PFSK-1 (cell line): ENCODE data around the gene KRTAP10-6.

ENCODE experiments used
- POLR2AphosphoS5 ChIP-seq: IDR thresholded peaks from 2 replicates; pipeline ENCODE4 v1.6.1; 2012; ENCODE audit warnings: low read depth, mild to moderate bottlenecking, control low read depth, low read length, moderate library complexity
- REST ChIP-seq, 2 experiments: IDR thresholded peaks; 2 replicates each; pipeline versions ENCODE4 v1.6.1 to v1.8.0; 2011 to 2012; ENCODE audit warnings: low read depth in 2 of 2, low read length in 2 of 2, control low read depth in 1 of 2, inconsistent platforms in 1 of 2, mild to moderate bottlenecking in 1 of 2, moderate library complexity in 1 of 2; ENCODE audit not compliant: insufficient read depth in 1 of 2

GRCh38 chr21:44615911-44616590, 23.7 kb upstream of the KRTAP10-6 start:
- TF ChIP-seq POLR2AphosphoS5 (no peak), REST (IDR thresholded peaks at IDR 0.05; ENCODE audit: insufficient read depth in 1 of 2, low read depth in 2 of 2, low read length in 2 of 2) (no peak)
